Erythroblast (primary cell): ENCODE results near the gene APLP2.

Experiments used
- GATA1 ChIP-seq: IDR thresholded peaks from 2 replicates; pipeline ENCODE4 v1.6.1; 2011; ENCODE audit warnings: low read depth, mild to moderate bottlenecking, control low read depth, low read length, moderate library complexity
- POLR2A ChIP-seq: IDR thresholded peaks from 2 replicates; pipeline ENCODE4 v1.6.1; 2011; ENCODE audit warnings: mild to moderate bottlenecking, low read length

DNA sequence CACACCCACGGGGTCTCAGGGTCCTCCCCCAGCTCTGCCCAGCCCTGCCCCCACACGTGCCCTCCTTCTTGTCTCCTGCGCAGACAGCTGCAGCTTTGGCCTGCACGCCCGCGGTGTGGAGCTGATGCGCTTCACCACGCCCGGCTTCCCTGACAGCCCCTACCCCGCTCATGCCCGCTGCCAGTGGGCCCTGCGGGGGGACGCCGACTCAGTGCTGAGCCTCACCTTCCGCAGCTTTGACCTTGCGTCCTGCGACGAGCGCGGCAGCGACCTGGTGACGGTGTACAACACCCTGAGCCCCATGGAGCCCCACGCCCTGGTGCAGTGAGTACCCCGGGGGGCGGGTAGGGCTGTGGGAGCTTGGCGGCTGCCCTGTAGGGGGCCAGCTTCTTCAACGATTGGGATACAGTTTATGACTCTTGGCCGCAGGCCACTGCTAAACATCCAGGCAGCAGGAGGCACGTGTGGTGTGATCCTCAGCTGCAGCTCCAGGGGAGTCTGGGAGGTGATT is 120.7 kb downstream of the APLP2 start:
- TF ChIP-seq POLR2A (no peak), GATA1 (no peak)
